Fibroblast of mammary gland (primary cell): ENCODE data around the gene PIBF1.

Source experiments
- DNase-seq: peaks from one replicate; pipeline ENCODE4 v3.0.0-alpha.2; 2010; ENCODE audit warnings: low read depth
- H3K4me3 ChIP-seq: 2 replicates; pipeline ENCODE4 v1.5.1; 2011; ENCODE audit warnings: low read depth, mild to moderate bottlenecking, low read length, moderate library complexity; ENCODE audit not compliant: control insufficient read depth
- CTCF ChIP-seq: conservative IDR thresholded peaks from 2 replicates; pipeline ENCODE4 v1.5.1; 2011; ENCODE audit warnings: low read depth, low read length, inconsistent platforms; ENCODE audit not compliant: control insufficient read depth, insufficient read depth

PIBF1 gene

GRCh38 chr13:72970956-72971355 lies 189.0 kb downstream of the PIBF1 start:
- DNase-seq = peak; percentile 17
- H3K4me3 ChIP-seq = no peak overlapping the region

DNA sequence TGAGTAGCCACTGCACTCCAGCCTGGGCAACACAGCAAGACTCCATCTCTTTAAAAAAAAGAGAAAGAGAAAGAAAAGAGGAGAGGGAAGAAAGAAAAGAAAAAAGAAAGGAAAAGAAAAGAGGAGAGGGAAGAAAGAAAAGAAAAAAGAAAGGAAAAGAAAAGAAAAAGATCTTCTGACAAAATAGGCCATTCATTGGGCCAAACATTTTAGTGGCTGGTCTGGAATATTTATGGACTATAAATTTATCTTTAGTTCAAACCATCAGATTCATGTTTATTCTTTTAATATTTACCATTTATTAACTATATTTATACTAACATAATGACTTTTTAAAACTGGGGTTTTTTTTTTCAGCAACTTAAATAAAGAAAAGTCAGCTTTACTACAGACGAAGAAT lies 191.3 kb downstream of the PIBF1 start:
- no peak for TF ChIP-seq CTCF
- DNase-seq = no peak
- no peak overlapping the region for H3K4me3 ChIP-seq

More at GRCh38 chr13:72970956-72971355, 189.0 kb downstream of the PIBF1 start:
- no peak for TF ChIP-seq CTCF

GRCh38 chr13:72983085-72983768 lies 201.3 kb downstream of the PIBF1 start:
- no peak for TF ChIP-seq CTCF
- no peak overlapping the region for H3K4me3 ChIP-seq
- peak; percentile 73 for DNase-seq

- no peak for TF ChIP-seq CTCF
- no peak overlapping the region for H3K4me3 ChIP-seq
- no peak for DNase-seq
These were observed 203.7 kb downstream of the PIBF1 start for GRCh38 chr13:72985610-72986009.

DNA sequence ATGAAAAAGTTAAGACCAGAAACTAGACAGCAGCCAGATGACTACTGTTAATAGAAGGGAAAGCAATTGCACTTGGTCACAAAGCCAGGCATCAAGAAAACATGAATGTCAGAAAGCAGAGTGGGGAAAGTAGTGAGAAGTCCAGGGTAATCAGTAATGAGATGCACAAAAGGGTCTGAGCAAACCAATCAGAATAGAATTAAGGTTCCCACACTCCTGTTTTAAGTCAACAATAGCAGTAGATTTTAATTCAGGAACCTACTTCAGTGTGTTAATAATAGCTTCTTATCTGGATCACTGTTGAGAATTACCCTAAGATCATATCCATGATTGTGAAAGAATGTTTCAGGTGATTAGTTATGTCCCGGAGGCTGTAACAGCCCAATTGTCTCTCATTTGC lies 204.3 kb downstream of the PIBF1 start:
- no peak for TF ChIP-seq CTCF
- H3K4me3 ChIP-seq = no peak overlapping the region
- DNase-seq = no peak

DNA sequence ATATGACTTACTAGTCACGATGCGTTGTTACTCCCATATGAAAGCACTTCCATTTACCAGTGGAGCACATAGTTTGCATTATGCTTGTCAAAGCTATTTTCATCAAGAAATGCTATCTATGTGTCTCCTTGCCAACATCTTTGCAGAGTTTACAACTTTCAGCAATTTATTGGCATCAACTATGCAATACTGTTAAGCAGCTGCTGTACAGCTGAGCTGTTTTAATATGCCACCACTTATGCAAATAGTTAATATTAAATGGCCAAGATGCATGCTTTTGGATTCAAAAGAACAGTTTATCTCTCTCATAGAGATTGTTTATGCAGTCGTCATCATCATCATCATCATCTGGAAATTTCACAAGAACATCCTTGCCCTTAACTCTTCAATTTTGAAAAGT lies 209.0 kb downstream of the PIBF1 start:
- DNase-seq = no peak
- no peak for TF ChIP-seq CTCF
- no peak overlapping the region for H3K4me3 ChIP-seq

- TF ChIP-seq CTCF = no peak
- H3K4me3 ChIP-seq = no peak overlapping the region
- DNase-seq = no peak
These were observed 216.1 kb downstream of the PIBF1 start for GRCh38 chr13:72998012-72998411.
